SK-N-SH (cell line): ENCODE data around the gene NTSR1. TPM values are rescaled to one million over a fixed set of nuclear protein-coding genes. Genes with fewer than 3 reads are reported as not detected.

Source experiments
- CTCF ChIA-PET: fragments of 300-600, 350-600 bp; formaldehyde crosslinking; extraction: SDS; loops from one replicate; lab custom pipeline; 2021; lab: Yijun Ruan, JAX
- POLR2A ChIA-PET: fragments of 350-600 bp; sonication (Branson Sonifier 250); formaldehyde crosslinking; extraction: SDS; loops from one replicate; lab custom pipeline; 2020; ENCODE audit warnings: antibody characterized with exemption, inconsistent platforms; lab: Yijun Ruan, JAX
- DNase-seq: peaks from one replicate; pipeline ENCODE4 v3.0.0; 2012
- H2AFZ ChIP-seq: fragments of 200-600 bp; sonication (generic); 2 replicates; pipeline ENCODE4 v1.8.1; 2016; ENCODE audit warnings: antibody characterized with exemption, mild to moderate bottlenecking, low read depth
- H3F3A ChIP-seq: fragments of 200-600 bp; sonication (generic); replicated peaks from 2 replicates; pipeline ENCODE3; 2016; ENCODE audit warnings: antibody characterized with exemption, mild to moderate bottlenecking; ENCODE audit not compliant: insufficient read depth
- H3K27ac ChIP-seq, 2 experiments: fragments of 200-500 bp in 1 of 2; fragments of 200-600 bp in 1 of 2; sonication (Bioruptor generic) in 1 of 2; sonication (generic), shearing (Covaris generic) in 1 of 2; 2 replicates each; pipeline versions ENCODE4 v1.5.1 to v1.6.1; 2014 to 2016; ENCODE audit warnings: low read depth in 2 of 2, inconsistent platforms in 1 of 2, low read length in 1 of 2, mild to moderate bottlenecking in 1 of 2, mixed read lengths in 1 of 2
- H3K27me3 ChIP-seq: fragments of 200-600 bp; sonication (generic), shearing (Covaris generic); 2 replicates; pipeline ENCODE4 v1.6.1; 2016; ENCODE audit warnings: mixed run types; ENCODE audit not compliant: insufficient read depth
- H3K36me3 ChIP-seq, 2 experiments: fragments of 200-500 bp in 1 of 2; fragments of 200-600 bp in 1 of 2; sonication (Bioruptor generic) in 1 of 2; sonication (generic) in 1 of 2; replicated peaks in 1 of 2; 2 replicates each; pipeline versions ENCODE3 to v1.5.1; 2014 to 2016; ENCODE audit warnings: low read length in 1 of 2, mild to moderate bottlenecking in 1 of 2; ENCODE audit not compliant: insufficient read depth in 2 of 2, control insufficient read depth in 1 of 2
- H3K4me1 ChIP-seq, 2 experiments: fragments of 200-500 bp in 1 of 2; fragments of 200-600 bp in 1 of 2; sonication (Bioruptor generic) in 1 of 2; sonication (generic), shearing (Covaris generic) in 1 of 2; 2 replicates each; pipeline versions ENCODE4 v1.5.1 to v1.6.1; 2014 to 2016; ENCODE audit warnings: low read depth in 1 of 2, low read length in 1 of 2, mixed run types in 1 of 2; ENCODE audit not compliant: insufficient read depth in 2 of 2, control insufficient read depth in 1 of 2
- H3K4me2 ChIP-seq: fragments of 200-600 bp; sonication (generic), shearing (Covaris generic); 2 replicates; pipeline ENCODE4 v1.6.1; 2017; ENCODE audit warnings: mixed run types
- H3K4me3 ChIP-seq, 2 experiments: fragments of 200-500 bp in 1 of 2; fragments of 200-600 bp in 1 of 2; sonication (Bioruptor generic) in 1 of 2; sonication (generic), shearing (Covaris generic) in 1 of 2; 2 replicates each; pipeline versions ENCODE4 v1.5.1 to v1.8.1; 2014 to 2016; ENCODE audit warnings: low read depth in 2 of 2, inconsistent platforms in 1 of 2, low read length in 1 of 2, mild to moderate bottlenecking in 1 of 2, mixed read lengths in 1 of 2, moderate library complexity in 1 of 2
- H3K79me2 ChIP-seq: fragments of 200-600 bp; sonication (generic); 2 replicates; pipeline ENCODE4 v1.8.1; 2017; ENCODE audit warnings: mild to moderate bottlenecking; ENCODE audit not compliant: insufficient read depth
- H3K9ac ChIP-seq: fragments of 200-600 bp; sonication (generic); 2 replicates; pipeline ENCODE4 v1.6.1; 2017; ENCODE audit warnings: mixed run types
- H3K9me2 ChIP-seq: fragments of 200-600 bp; sonication (generic); 2 replicates; pipeline ENCODE4 v1.6.1; 2017; ENCODE audit warnings: mixed run types
- H3K9me3 ChIP-seq: fragments of 200-600 bp; sonication (generic); 2 replicates; pipeline ENCODE4 v1.6.1; 2017; ENCODE audit warnings: mixed run types, mild to moderate bottlenecking, moderate library complexity
- H4K20me1 ChIP-seq: fragments of 200-600 bp; sonication (generic); 2 replicates; pipeline ENCODE4 v1.6.1; 2017; ENCODE audit warnings: mild to moderate bottlenecking, mixed run types; ENCODE audit not compliant: insufficient read depth
- CTCF ChIP-seq: fragments of 200-600 bp; sonication (generic); IDR thresholded peaks from 2 replicates; pipeline ENCODE4 v1.6.1; 2017; ENCODE audit warnings: antibody characterized with exemption, mild to moderate bottlenecking, moderate library complexity
- ELF1 ChIP-seq: IDR thresholded peaks from 2 replicates; pipeline ENCODE4 v1.4.0; 2012
- EZH2phosphoT487 ChIP-seq: fragments of 200-600 bp; sonication (generic); IDR thresholded peaks from 2 replicates; pipeline ENCODE4 v1.6.1; 2017; ENCODE audit warnings: low read depth, mixed run types, mild to moderate bottlenecking, antibody characterized with exemption, moderate library complexity, borderline replicate concordance
- FOSL2 ChIP-seq: IDR thresholded peaks from 2 replicates; pipeline ENCODE4 v1.4.0; 2012; ENCODE audit warnings: low read depth, mild to moderate bottlenecking, moderate library complexity, borderline replicate concordance
- FOXM1 ChIP-seq: IDR thresholded peaks from 2 replicates; pipeline ENCODE4 v1.4.0; 2012; ENCODE audit warnings: low read depth, mild to moderate bottlenecking
- MAX ChIP-seq: IDR thresholded peaks from 2 replicates; pipeline ENCODE4 v1.4.0; 2012; ENCODE audit warnings: low read depth
- MEF2A ChIP-seq: IDR thresholded peaks from 2 replicates; pipeline ENCODE4 v1.4.0; 2012; ENCODE audit warnings: low read depth, borderline replicate concordance
- NFIC ChIP-seq: IDR thresholded peaks from 2 replicates; pipeline ENCODE4 v1.4.0; 2012; ENCODE audit warnings: borderline replicate concordance
- NRF1 ChIP-seq: IDR thresholded peaks from 2 replicates; pipeline ENCODE4 v1.6.1; 2012; ENCODE audit warnings: low read depth, mild to moderate bottlenecking, low read length
- POLR2AphosphoS5 ChIP-seq: IDR thresholded peaks from 2 replicates; pipeline ENCODE4 v1.6.1; 2012; ENCODE audit warnings: low read depth, low read length
- RCOR1 ChIP-seq: fragments of 150-350 bp; IDR thresholded peaks from 2 replicates; pipeline ENCODE4 v1.6.1; 2017; ENCODE audit warnings: antibody characterized with exemption, low read length
- RFX5 ChIP-seq: IDR thresholded peaks from 2 replicates; pipeline ENCODE4 v1.6.1; 2012; ENCODE audit warnings: mild to moderate bottlenecking, improper control_type of control experiment, low read length
- SIN3A ChIP-seq: IDR thresholded peaks from 2 replicates; pipeline ENCODE4 v1.6.1; 2012; ENCODE audit warnings: low read depth, mild to moderate bottlenecking, low read length, moderate library complexity, borderline replicate concordance
- SMC3 ChIP-seq: IDR thresholded peaks from 2 replicates; pipeline ENCODE4 v1.6.1; 2012; ENCODE audit warnings: low read depth, low read length, improper control_type of control experiment
- TEAD4 ChIP-seq: IDR thresholded peaks from 2 replicates; pipeline ENCODE4 v1.4.0; 2012; ENCODE audit warnings: mild to moderate bottlenecking, borderline replicate concordance; ENCODE audit not compliant: insufficient read depth
- USF1 ChIP-seq: IDR thresholded peaks from 2 replicates; pipeline ENCODE4 v1.4.0; 2012; ENCODE audit warnings: low read depth, borderline replicate concordance
- USF2 ChIP-seq: fragments of 150-350 bp; IDR thresholded peaks from 2 replicates; pipeline ENCODE4 v1.6.1; 2017; ENCODE audit warnings: antibody characterized with exemption, low read length, low read depth, borderline replicate concordance
- YY1 ChIP-seq: IDR thresholded peaks from 2 replicates; pipeline ENCODE4 v1.4.0; 2012; ENCODE audit warnings: low read depth, mild to moderate bottlenecking
- WGBS: methylation state at CpG from one replicate; pipeline ENCODE4 v1.1.6; 2017; ENCODE audit warnings: low lambda C conversion rate; 5-methylcytosine and 5-hydroxymethylcytosine counted together
- polyA plus RNA-seq, 3 experiments: library from polyadenylated mRNA; depleted of rRNA; stranded (reverse); fragments of >200 nt; gene quantifications; 2 replicates each; pipeline ENCODE4 v1.2.3, GENCODE V29; 2012

The NTSR1 gene
- polyA plus RNA-seq, 1 of the 3 experiments (the other 2 are of a cell fraction): 8.2 TPM

GRCh38 chr20:62811320-62811719 lies 102.7 kb downstream of the NTSR1 start:
- Histone ChIP-seq H3K4me2 (no peak overlapping the region), H3K9ac (no peak overlapping the region), H3F3A (no peaks in the 10 kb centered on the region), H3K36me3 (peaks cover 12 to 53% of the 10 kb centered on the region in 2 experiments), H3K27ac (no peak overlapping the region), H3K9me3 (no peaks in the 10 kb centered on the region), H2AFZ (no peak overlapping the region), H3K4me1 (peaks cover 8 to 30% of the 10 kb centered on the region in 2 experiments; a peak in 2 of 4 replicates), H3K79me2 (peaks cover 19% of the 10 kb centered on the region), H3K4me3 (no peak overlapping the region), H3K27me3 (no peaks in the 10 kb centered on the region), H4K20me1 (peaks cover 26% of the 10 kb centered on the region), H3K9me2 (no peaks in the 10 kb centered on the region)
- CTCF ChIA-PET: interaction anchor here (0.8 to 5.2 kb wide), 2 partner anchors 20 to 401 kb away, joined by 5 to 34 read pairs; no protein-coding TSS in a partner anchor
- DNase-seq: no peak
- WGBS: 97% methylated on average over 19 of the region's 21 CpGs
- TF ChIP-seq EZH2phosphoT487 (no peak), TEAD4 (no peak), YY1 (no peak), ELF1 (no peak), SMC3 (no peak), CTCF (no peak), RCOR1 (no peak), MAX (no peak), NRF1 (no peak), NFIC (no peak)
- POLR2A ChIA-PET: no interaction called here

- H3K36me3 ChIP-seq: peaks cover 12 to 53% of the 10 kb centered on the region in 2 experiments
- H3F3A ChIP-seq: no peaks in the 10 kb centered on the region
- peaks cover 15% of the 10 kb centered on the region for H3K79me2 ChIP-seq
- no peak overlapping the region for H3K27ac ChIP-seq
- no peak overlapping the region for H2AFZ ChIP-seq
- H3K4me2 ChIP-seq: no peak overlapping the region
- H3K4me3 ChIP-seq: no peak overlapping the region
- peaks cover 22% of the 10 kb centered on the region for H4K20me1 ChIP-seq
- H3K9me3 ChIP-seq: no peaks in the 10 kb centered on the region
- peaks cover 4 to 29% of the 10 kb centered on the region in 2 experiments; a peak in 1 of 4 replicates for H3K4me1 ChIP-seq
- H3K27me3 ChIP-seq: no peaks in the 10 kb centered on the region
- ChIA-PET CTCF (interaction anchor here (0.8 to 5.2 kb wide), 2 partner anchors 20 to 402 kb away, joined by 5 to 34 read pairs; no protein-coding TSS in a partner anchor), POLR2A (no interaction called here)
- no peaks in the 10 kb centered on the region for H3K9me2 ChIP-seq
- H3K9ac ChIP-seq: no peak overlapping the region
- DNase-seq: no peak
- WGBS: 100% methylated on average over 3 of the region's 10 CpGs
- TF ChIP-seq ELF1: no peak
- TF ChIP-seq RCOR1: no peak
- no peak for TF ChIP-seq USF2
- TF ChIP-seq MEF2A: no peak
- no peak for TF ChIP-seq SMC3
- TF ChIP-seq NRF1: no peak
- no peak for TF ChIP-seq MAX
- TF ChIP-seq USF1: no peak
- no peak for TF ChIP-seq SIN3A
- TF ChIP-seq POLR2AphosphoS5: no peak
- TF ChIP-seq CTCF: no peak
- TF ChIP-seq FOSL2: no peak
- no peak for TF ChIP-seq TEAD4
- no peak for TF ChIP-seq FOXM1
- TF ChIP-seq RFX5: no peak
Measured at GRCh38 chr20:62811720-62812119, 103.1 kb downstream of the NTSR1 start.
